H1 (cell line): ENCODE data around the gene ZNF3. TPM values are rescaled to one million over a fixed set of nuclear protein-coding genes. Genes with fewer than 3 reads are reported as not detected.

Experiments
- CTCF ChIA-PET: fragments of 300-600 bp; sonication (Branson Sonifier 250); formaldehyde crosslinking; loops from one replicate; lab custom pipeline; 2021; ENCODE audit not compliant: partially characterized antibody; lab: Charles Lee
- POLR2A ChIA-PET: fragments of 300-600 bp; sonication (Branson Sonifier 250); formaldehyde crosslinking; loops from one replicate; lab custom pipeline; 2021; ENCODE audit warnings: inconsistent platforms; ENCODE audit not compliant: partially characterized antibody; lab: Charles Lee
- DNase-seq, 2 experiments: peaks; one replicate each; pipeline versions ENCODE4 v3.0.0 to v3.0.0-alpha.2; 2010 to 2022; ENCODE audit warnings: low spot score in 2 of 2, low read depth in 1 of 2, mixed read lengths in 1 of 2
- FAIRE-seq: peaks from 2 replicates; lab custom pipeline; 2011; peaks lifted over from hg19 to GRCh38; lab: Jason Lieb, UNC
- H2AFZ ChIP-seq: 2 replicates; pipeline ENCODE4 v1.8.1; 2012; ENCODE audit warnings: low read length, inconsistent platforms
- H2AK5ac ChIP-seq: 2 replicates; pipeline ENCODE4 v1.6.1; 2013; ENCODE audit warnings: low read depth, low read length
- H2BK120ac ChIP-seq: replicated peaks from 2 replicates; pipeline ENCODE3; 2013; ENCODE audit warnings: low read depth, low read length, inconsistent platforms
- H2BK12ac ChIP-seq: 2 replicates; pipeline ENCODE4 v1.6.1; 2013; ENCODE audit warnings: low read depth, low read length
- H2BK15ac ChIP-seq: 2 replicates; pipeline ENCODE4 v1.6.1; 2013; ENCODE audit warnings: low read length
- H2BK20ac ChIP-seq: 2 replicates; pipeline ENCODE4 v1.6.1; 2013; ENCODE audit warnings: low read length
- H2BK5ac ChIP-seq: 2 replicates; pipeline ENCODE4 v1.6.1; 2013; ENCODE audit warnings: low read depth, low read length
- H3K14ac ChIP-seq: 2 replicates; pipeline ENCODE4 v1.6.1; 2013; ENCODE audit warnings: inconsistent platforms; ENCODE audit not compliant: insufficient read length
- H3K18ac ChIP-seq: 2 replicates; pipeline ENCODE4 v1.6.1; 2013; ENCODE audit warnings: low read length; ENCODE audit errors: extremely low read depth
- H3K23ac ChIP-seq: 2 replicates; pipeline ENCODE4 v1.6.1; 2013; ENCODE audit warnings: inconsistent platforms; ENCODE audit not compliant: insufficient read length
- H3K23me2 ChIP-seq: 2 replicates; pipeline ENCODE4 v1.6.1; 2013; ENCODE audit warnings: low read depth, low read length
- H3K27ac ChIP-seq: 2 replicates; pipeline ENCODE4 v1.6.1; 2011; ENCODE audit warnings: low read depth, low read length, inconsistent platforms
- H3K27me3 ChIP-seq, 4 experiments: replicated peaks in 1 of 4; 1 replicate in 1 of 4; 2 replicates in 3 of 4; pipeline versions ENCODE4 v1.6.1 to v1.8.1; 2011 to 2013; ENCODE audit warnings: low read length in 3 of 4, mild to moderate bottlenecking in 3 of 4, inconsistent platforms in 2 of 4, mixed read lengths in 2 of 4, moderate library complexity in 1 of 4; ENCODE audit not compliant: control insufficient read depth in 3 of 4, insufficient read depth in 3 of 4; ENCODE audit errors: extremely low read depth in 1 of 4
- H3K36me3 ChIP-seq, 4 experiments: 2 replicates each; pipeline versions ENCODE4 v1.6.1 to v1.8.1; 2011 to 2013; ENCODE audit warnings: mild to moderate bottlenecking in 4 of 4, low read length in 3 of 4, moderate library complexity in 2 of 4, control low read depth in 1 of 4, inconsistent platforms in 1 of 4; ENCODE audit not compliant: insufficient read depth in 4 of 4, control insufficient read depth in 2 of 4
- H3K4ac ChIP-seq: replicated peaks from 2 replicates; pipeline ENCODE3; 2013; ENCODE audit warnings: low read length, low read depth, mixed read lengths, inconsistent platforms; ENCODE audit not compliant: insufficient read length
- H3K4me1 ChIP-seq, 4 experiments: replicated peaks in 1 of 4; 1 replicate in 1 of 4; 2 replicates in 3 of 4; pipeline versions ENCODE4 v1.6.1 to v1.8.1; 2011 to 2013; ENCODE audit warnings: low read length in 3 of 4, inconsistent platforms in 2 of 4, mixed read lengths in 1 of 4; ENCODE audit not compliant: insufficient read depth in 4 of 4, control insufficient read depth in 3 of 4
- H3K4me2 ChIP-seq, 2 experiments: 2 replicates each; pipeline versions ENCODE4 v1.6.1 to v1.8.1; 2011 to 2013; ENCODE audit warnings: low read depth in 2 of 2, low read length in 2 of 2, control low read depth in 1 of 2, inconsistent platforms in 1 of 2, mild to moderate bottlenecking in 1 of 2; ENCODE audit not compliant: insufficient read depth in 1 of 2
- H3K4me3 ChIP-seq, 4 experiments: fragments of 200-600, 300-600 bp in 1 of 4; sonication (generic), shearing (Covaris generic), sonication (Bioruptor Twin) in 1 of 4; 2 replicates each; pipeline versions ENCODE4 v1.5.1 to v1.8.1; 2011 to 2016; ENCODE audit warnings: low read length in 4 of 4, low read depth in 3 of 4, control low read depth in 2 of 4, inconsistent platforms in 2 of 4, mild to moderate bottlenecking in 2 of 4, mixed read lengths in 1 of 4, moderate library complexity in 1 of 4; ENCODE audit not compliant: insufficient read depth in 2 of 4; ENCODE audit errors: extremely low read depth in 1 of 4
- H3K56ac ChIP-seq: replicated peaks from 2 replicates; pipeline ENCODE3; 2013; ENCODE audit warnings: low read depth, mild to moderate bottlenecking, mixed read lengths, low read length, inconsistent platforms; ENCODE audit not compliant: insufficient read length
- H3K79me1 ChIP-seq: 2 replicates; pipeline ENCODE4 v1.6.1; 2013; ENCODE audit warnings: low read depth, low read length, control low read depth
- H3K79me2 ChIP-seq, 2 experiments: 2 replicates each; pipeline versions ENCODE4 v1.6.1 to v1.8.1; 2012 to 2013; ENCODE audit warnings: low read length in 2 of 2, mild to moderate bottlenecking in 2 of 2, inconsistent platforms in 1 of 2; ENCODE audit not compliant: insufficient read depth in 2 of 2, control insufficient read depth in 1 of 2
- H3K9ac ChIP-seq, 4 experiments: replicated peaks in 1 of 4; 1 replicate in 1 of 4; 2 replicates in 3 of 4; pipeline versions ENCODE4 v1.6.1 to v1.8.1; 2011 to 2013; ENCODE audit warnings: low read depth in 3 of 4, low read length in 3 of 4, control low read depth in 2 of 4, mild to moderate bottlenecking in 2 of 4, moderate library complexity in 2 of 4, inconsistent platforms in 1 of 4; ENCODE audit errors: extremely low read depth in 1 of 4
- H3K9me3 ChIP-seq, 2 experiments: 2 replicates each; pipeline versions ENCODE4 v1.6.1 to v1.8.1; 2012 to 2013; ENCODE audit warnings: mild to moderate bottlenecking in 2 of 2, moderate library complexity in 2 of 2, control low read depth in 1 of 2, inconsistent platforms in 1 of 2, low read depth in 1 of 2, low read length in 1 of 2, mixed read lengths in 1 of 2; ENCODE audit not compliant: insufficient read depth in 2 of 2
- H4K20me1 ChIP-seq, 2 experiments: replicated peaks in 1 of 2; 2 replicates each; pipeline versions ENCODE3 to v1.8.1; 2011 to 2013; ENCODE audit warnings: inconsistent platforms in 2 of 2, low read length in 2 of 2, mild to moderate bottlenecking in 1 of 2; ENCODE audit not compliant: insufficient read depth in 2 of 2, control insufficient read depth in 1 of 2
- H4K5ac ChIP-seq: 2 replicates; pipeline ENCODE4 v1.6.1; 2013; ENCODE audit warnings: low read length, low read depth, mixed read lengths, inconsistent platforms; ENCODE audit not compliant: insufficient read length
- H4K8ac ChIP-seq: 2 replicates; pipeline ENCODE4 v1.8.0; 2013; ENCODE audit warnings: mild to moderate bottlenecking, moderate library complexity, low read length, inconsistent platforms; ENCODE audit not compliant: insufficient read depth; ENCODE audit errors: extremely low read depth
- H4K91ac ChIP-seq: replicated peaks from 2 replicates; pipeline ENCODE3; 2013; ENCODE audit warnings: low read length, mixed read lengths, inconsistent platforms; ENCODE audit not compliant: insufficient read length
- CBX5 ChIP-seq: fragments of 300-800, 300-1000 bp; sonication (generic); IDR thresholded peaks from 2 replicates; pipeline ENCODE4 v1.7.1; 2016; ENCODE audit warnings: antibody characterized with exemption, low read length, low read depth
- WGBS, 2 experiments: shearing (Covaris generic) in 1 of 2; methylation state at CpG; one replicate each; pipeline versions ENCODE4 v1.1.6 to v1.1.7; 2013 to 2015; ENCODE audit warnings: low lambda C conversion rate in 2 of 2, mixed read lengths in 2 of 2, inconsistent platforms in 1 of 2, low coverage in 1 of 2, missing lambda C conversion rate in 1 of 2; ENCODE audit not compliant: insufficient replicate concordance in 2 of 2, insufficient coverage in 1 of 2, insufficient read length in 1 of 2; ENCODE audit errors: extremely low coverage in 1 of 2, missing lambda C conversion rate in 1 of 2; 5-methylcytosine and 5-hydroxymethylcytosine counted together
- polyA plus RNA-seq, 7 experiments: library from polyadenylated mRNA; depleted of rRNA in 3 of 7; stranded (reverse) in 5 of 7; unstranded in 2 of 7; fragments of >200 nt in 5 of 7; fragments of 200-250 nt in 2 of 7; gene quantifications; 1 replicate in 5 of 7; 2 replicates in 1 of 7; 4 replicates in 1 of 7; pipeline versions ENCODE4 v1.2.1 to v1.2.3, GENCODE V29; 2011 to 2013; ENCODE audit warnings: missing spikeins in 2 of 7, mixed read lengths in 2 of 7
- total RNA-seq: library from RNA; stranded (reverse); fragmentation: NEBNext Ultra II Directional; extraction: Animal tissue kit (Norgen Biotek cat#: 25700); gene quantifications from 2 replicates; pipeline ENCODE4 v1.2.1, GENCODE V29; 2021

Gene ZNF3
- total and polyA plus RNA-seq, 2 of the 8 experiments (the other 6 are each of a cell fraction or from before 2014, with no cell fraction given), result 26.9 to 49.1 TPM

- ChIA-PET CTCF (interaction anchor here (0.9 kb wide), 1 partner anchor 32 kb away, joined by 3 read pairs; no protein-coding TSS in a partner anchor), POLR2A (interaction anchor here (0.9 to 1.0 kb wide), 3 partner anchors 8 to 13 kb away, joined by 3 to 4 read pairs (median 3); partner anchors contain the start of gene ZKSCAN1)
- Histone ChIP-seq H3K56ac (no peak overlapping the region), H3K23me2 (no peaks in the 10 kb centered on the region), H2BK120ac (no peak overlapping the region), H3K23ac (no peak overlapping the region), H2BK15ac (no peak overlapping the region), H3K36me3 (peaks cover 11 to 55% (median 26%) of the 10 kb centered on the region in 4 experiments), H2BK12ac (no peak overlapping the region), H3K27ac (no peak overlapping the region), H3K4me2 (no peak overlapping the region), H3K9me3 (no peaks in the 10 kb centered on the region), H3K4me3 (no peak overlapping the region), H2BK5ac (no peak overlapping the region), H2AFZ (no peak overlapping the region), H4K91ac (no peak overlapping the region), H2AK5ac (no peak overlapping the region), H3K79me2 (peaks cover 0 to 34% of the 10 kb centered on the region in 2 experiments; a peak in 2 of 4 replicates), H4K20me1 (peaks cover 2% of the 10 kb centered on the region in 2 experiments), H3K4me1 (no peaks in the 10 kb centered on the region), H3K18ac (no peak overlapping the region), H3K27me3 (no peaks in the 10 kb centered on the region), H3K9ac (no peak overlapping the region), H4K8ac (no peak overlapping the region), H3K79me1 (peaks cover 2% of the 10 kb centered on the region; the same call in 1 of the 2 replicates), H4K5ac (no peak overlapping the region), H3K14ac (no peak overlapping the region), H3K4ac (no peak overlapping the region), H2BK20ac (no peak overlapping the region)
- no peak for TF ChIP-seq CBX5
- DNase-seq, result no peak
- WGBS, 2 experiments, result 99% methylated on average over 12 of the region's 12 CpGs; no CpG with 5 or more reads in 1 of the 2 experiments
- FAIRE-seq, result no peak
These were observed 58.0 kb downstream of the ZNF3 start for GRCh38 chr7:100023526-100023925.
